ENCODE results near the gene ZNF385D.

The ZNF385D gene

GRCh38 chr3:21585216-21585740 is 165.7 kb downstream of the ZNF385D start:
- DNase-seq, result no peak

GRCh38 chr3:21573291-21573690 is 177.7 kb downstream of the ZNF385D start:
- DNase-seq, result no peak

GRCh38 chr3:21564531-21564930 is 186.5 kb downstream of the ZNF385D start:
- DNase-seq, result no peak

GRCh38 chr3:21562243-21562642 is 188.8 kb downstream of the ZNF385D start:
- no peak for DNase-seq

- DNase-seq, result no peak
These were observed 189.5 kb downstream of the ZNF385D start for GRCh38 chr3:21561472-21561871.

GRCh38 chr3:21551019-21551418 is 200.0 kb downstream of the ZNF385D start:
- no peak for DNase-seq

GRCh38 chr3:21544076-21544462 is 206.9 kb downstream of the ZNF385D start:
- no peak for DNase-seq

GRCh38 chr3:21543380-21544075 is 207.5 kb downstream of the ZNF385D start:
- DNase-seq, result no peak

- no peak for DNase-seq
These were observed 208.2 kb downstream of the ZNF385D start for GRCh38 chr3:21542656-21543379.

- DNase-seq, result no peak
These were observed 210.7 kb downstream of the ZNF385D start for GRCh38 chr3:21540265-21540664.

GRCh38 chr3:21534462-21534861 is 216.5 kb downstream of the ZNF385D start:
- no peak for DNase-seq

GRCh38 chr3:21533002-21533401 is 218.0 kb downstream of the ZNF385D start:
- DNase-seq, result no peak

- no peak for DNase-seq
These were observed 219.1 kb downstream of the ZNF385D start for GRCh38 chr3:21531909-21532308.

GRCh38 chr3:21528291-21528995 is 222.6 kb downstream of the ZNF385D start:
- DNase-seq, result no peak

GRCh38 chr3:21526461-21526860 is 224.5 kb downstream of the ZNF385D start:
- DNase-seq, result no peak

GRCh38 chr3:21524133-21524532 is 226.9 kb downstream of the ZNF385D start:
- no peak for DNase-seq

- DNase-seq, result no peak
These were observed 230.7 kb downstream of the ZNF385D start for GRCh38 chr3:21520106-21520963.

- no peak for DNase-seq
These were observed 233.8 kb downstream of the ZNF385D start for GRCh38 chr3:21517184-21517583.

GRCh38 chr3:21515417-21515816 is 235.6 kb downstream of the ZNF385D start:
- DNase-seq, result no peak

GRCh38 chr3:21509731-21510470 is 241.1 kb downstream of the ZNF385D start:
- no peak for DNase-seq

GRCh38 chr3:21508246-21508645 is 242.8 kb downstream of the ZNF385D start:
- DNase-seq, result no peak

All from activated gamma-delta T cell treated with Interleukin-2 at 50 U/mL for 16 hours (primary cell).